Mucosa of descending colon (tissue), 3 donors: ENCODE results near the gene CIROP. TPM values are rescaled to one million over a fixed set of nuclear protein-coding genes. Genes with fewer than 3 reads are reported as not detected.

ENCODE experiments used
- ATAC-seq: fragments of 200-7000 bp; cut with Tn5 transposase; one replicate; pipeline ENCODE4 v1.9.1; 2020; ENCODE audit warnings: mild to moderate bottlenecking, moderate library complexity
- DNase-seq, 3 donors: peaks; one replicate each; pipeline ENCODE4 v3.0.0-alpha.2; 2020
- H3K36me3 ChIP-seq: fragments of 200-600 bp; one replicate; pipeline ENCODE4 v1.8.0; 2021; ENCODE audit warnings: low read depth, mild to moderate bottlenecking
- H3K4me1 ChIP-seq: fragments of 200-600 bp; one replicate; pipeline ENCODE4 v1.8.0; 2021; ENCODE audit warnings: low read depth, mild to moderate bottlenecking
- H3K4me3 ChIP-seq: fragments of 200-600 bp; one replicate; pipeline ENCODE4 v1.8.0; 2021; ENCODE audit warnings: mild to moderate bottlenecking
- H3K9me3 ChIP-seq: fragments of 200-600 bp; one replicate; pipeline ENCODE4 v1.8.0; 2021; ENCODE audit warnings: mild to moderate bottlenecking
- intact Hi-C, 2 donors: fragments of 100-400 bp; cut with DNase I in 1 of 2; cut with micrococcal nuclease in 1 of 2; formaldehyde crosslinking; loops; one replicate each; pipeline versions ENCODE4 v1.11.0 to v1.11.1; 2022; cut with DNase I, micrococcal nuclease
- total RNA-seq, 3 donors: library from RNA; stranded (reverse); fragmentation: NEBNext Ultra II Directional in 2 of 3; extraction: Animal tissue kit (Norgen Biotek cat#: 25700) in 2 of 3; gene quantifications; one replicate each; pipeline versions ENCODE4 v1.2.1 to v1.2.4, GENCODE V29; 2021 to 2023
- TF ChIP-seq, protein P1 (sequence below): fragments of 200-600 bp; IDR thresholded peaks from one replicate; pipeline ENCODE4 v1.8.0; 2022; ENCODE audit warnings: antibody characterized with exemption, mild to moderate bottlenecking
- donor health status: DM: no; HTN: no; CAD: no; lungs with moderate emphysema.
- donor health status: DM: no; HTN: no; CAD: no.
- donor health status: DM: no; HTN: yes; CAD: no.

Gene CIROP
- total RNA-seq, 3 donors from 2014 or later, result 0.13 TPM; not detected in 2

DNA sequence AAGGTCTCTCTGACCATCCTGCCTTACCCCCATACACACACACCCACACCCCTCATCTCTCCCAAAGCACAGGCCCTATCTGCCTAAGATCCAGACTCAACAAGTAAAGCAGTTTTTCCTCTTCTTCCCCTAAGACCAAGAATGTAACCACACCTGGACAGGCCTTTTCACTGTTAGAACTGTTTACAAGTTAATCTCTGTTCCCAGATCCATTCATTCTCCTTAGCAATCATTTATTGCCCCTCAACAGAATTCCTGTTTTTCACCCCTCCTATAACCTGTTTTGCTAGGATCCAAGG lies 1.9 kb upstream of the CIROP start:
- DNase-seq (no peak), ATAC-seq (no peak)
- no peaks in the 10 kb centered on the region for H3K4me1 ChIP-seq
- TF ChIP-seq, protein P1, sequence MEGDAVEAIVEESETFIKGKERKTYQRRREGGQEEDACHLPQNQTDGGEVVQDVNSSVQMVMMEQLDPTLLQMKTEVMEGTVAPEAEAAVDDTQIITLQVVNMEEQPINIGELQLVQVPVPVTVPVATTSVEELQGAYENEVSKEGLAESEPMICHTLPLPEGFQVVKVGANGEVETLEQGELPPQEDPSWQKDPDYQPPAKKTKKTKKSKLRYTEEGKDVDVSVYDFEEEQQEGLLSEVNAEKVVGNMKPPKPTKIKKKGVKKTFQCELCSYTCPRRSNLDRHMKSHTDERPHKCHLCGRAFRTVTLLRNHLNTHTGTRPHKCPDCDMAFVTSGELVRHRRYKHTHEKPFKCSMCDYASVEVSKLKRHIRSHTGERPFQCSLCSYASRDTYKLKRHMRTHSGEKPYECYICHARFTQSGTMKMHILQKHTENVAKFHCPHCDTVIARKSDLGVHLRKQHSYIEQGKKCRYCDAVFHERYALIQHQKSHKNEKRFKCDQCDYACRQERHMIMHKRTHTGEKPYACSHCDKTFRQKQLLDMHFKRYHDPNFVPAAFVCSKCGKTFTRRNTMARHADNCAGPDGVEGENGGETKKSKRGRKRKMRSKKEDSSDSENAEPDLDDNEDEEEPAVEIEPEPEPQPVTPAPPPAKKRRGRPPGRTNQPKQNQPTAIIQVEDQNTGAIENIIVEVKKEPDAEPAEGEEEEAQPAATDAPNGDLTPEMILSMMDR, result no peak
- no peak overlapping the region for H3K4me3 ChIP-seq
- intact Hi-C loops, result no loop called here
- H3K36me3 ChIP-seq, result no peaks in the 10 kb centered on the region
- no peaks in the 10 kb centered on the region for H3K9me3 ChIP-seq

- DNase-seq (no peak), ATAC-seq (no peak)
- Histone ChIP-seq H3K36me3 (no peaks in the 10 kb centered on the region), H3K4me3 (no peak overlapping the region), H3K9me3 (no peaks in the 10 kb centered on the region), H3K4me1 (no peaks in the 10 kb centered on the region)
- TF ChIP-seq, protein P1, result no peak
- intact Hi-C loops, result no loop called here
Observed at GRCh38 chr14:23105348-23105824, 597 bp upstream of the CIROP start.

DNA sequence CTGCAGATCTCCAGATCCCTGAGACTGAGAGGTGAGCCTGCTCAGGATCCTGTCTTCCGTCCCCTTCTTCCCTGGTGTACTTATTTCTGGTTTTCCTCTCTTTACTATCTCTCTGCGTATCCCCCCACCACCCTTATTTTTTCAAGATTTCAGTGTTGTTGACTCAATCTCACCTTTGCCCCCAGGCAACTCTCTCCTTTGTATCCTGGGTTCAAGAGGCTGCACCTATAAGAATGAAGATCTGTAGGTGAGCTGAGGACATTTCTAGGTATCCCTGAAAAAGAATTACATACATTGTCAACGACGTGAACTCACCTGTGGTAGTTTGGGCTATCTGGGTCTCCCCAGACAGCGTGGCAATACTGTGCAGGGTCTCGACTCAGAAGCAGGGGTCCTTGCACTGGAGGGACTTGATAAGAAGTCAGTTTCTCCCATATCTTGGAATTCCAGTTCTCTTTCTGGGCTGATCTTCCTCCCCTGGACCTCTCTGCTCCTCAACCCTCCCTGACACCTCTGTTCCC lies 659 bp downstream of the CIROP start:
- TF ChIP-seq, protein P1, result no peak
- Histone ChIP-seq H3K9me3 (no peaks in the 10 kb centered on the region), H3K4me1 (no peaks in the 10 kb centered on the region), H3K4me3 (no peak overlapping the region), H3K36me3 (no peaks in the 10 kb centered on the region)
- intact Hi-C loops, result no loop called here
- no peak for ATAC-seq
- no peak for DNase-seq

DNA sequence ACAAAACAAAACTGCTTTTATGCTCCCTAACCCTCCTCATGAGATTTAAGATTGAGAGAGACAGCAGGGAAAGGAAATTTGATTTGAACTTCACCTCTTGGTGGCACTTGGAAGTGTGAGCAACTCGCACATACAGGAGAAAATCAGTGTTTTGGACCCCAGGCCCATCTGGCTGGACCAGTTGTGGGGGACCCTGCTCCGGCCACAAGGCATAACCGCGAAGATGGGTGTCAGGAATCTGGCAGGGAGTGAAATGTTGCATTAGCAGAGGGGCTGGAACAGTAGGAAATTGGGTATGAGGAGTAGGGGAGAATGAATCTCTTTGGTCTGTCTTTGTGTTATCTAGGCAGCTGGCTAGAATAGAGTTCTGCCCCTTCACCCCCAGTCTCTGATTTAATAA lies 1.2 kb downstream of the CIROP start:
- TF ChIP-seq, protein P1, result no peak
- H3K36me3 ChIP-seq, result no peaks in the 10 kb centered on the region
- no peaks in the 10 kb centered on the region for H3K9me3 ChIP-seq
- DNase-seq (no peak), ATAC-seq (no peak)
- H3K4me1 ChIP-seq, result no peaks in the 10 kb centered on the region
- intact Hi-C loops, result no loop called here
- no peak overlapping the region for H3K4me3 ChIP-seq

DNA sequence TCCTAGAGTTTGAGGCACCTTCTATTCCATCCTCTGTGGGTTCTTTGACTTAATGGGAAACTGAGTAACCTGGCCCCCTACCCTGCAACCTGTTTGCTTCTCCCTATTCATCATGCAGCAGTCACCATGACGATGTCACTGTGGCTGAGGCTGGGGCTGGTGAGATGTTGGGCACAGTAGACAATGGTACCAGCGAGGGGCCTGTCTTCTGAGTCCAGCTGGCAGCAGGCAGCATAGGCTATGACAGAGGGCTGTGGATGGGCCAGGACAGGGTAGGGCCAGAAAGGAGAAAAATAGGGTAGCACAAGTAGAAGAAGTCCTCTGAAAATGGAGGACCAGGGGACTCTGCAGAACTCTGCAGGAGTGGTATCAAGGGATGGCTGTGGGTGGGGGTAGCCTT lies 2.0 kb downstream of the CIROP start:
- TF ChIP-seq, protein P1, result no peak
- no peaks in the 10 kb centered on the region for H3K9me3 ChIP-seq
- H3K36me3 ChIP-seq, result no peaks in the 10 kb centered on the region
- H3K4me3 ChIP-seq, result no peak overlapping the region
- DNase-seq, result no peak
- ATAC-seq, result no peak
- intact Hi-C loops, result no loop called here
- no peaks in the 10 kb centered on the region for H3K4me1 ChIP-seq

DNA sequence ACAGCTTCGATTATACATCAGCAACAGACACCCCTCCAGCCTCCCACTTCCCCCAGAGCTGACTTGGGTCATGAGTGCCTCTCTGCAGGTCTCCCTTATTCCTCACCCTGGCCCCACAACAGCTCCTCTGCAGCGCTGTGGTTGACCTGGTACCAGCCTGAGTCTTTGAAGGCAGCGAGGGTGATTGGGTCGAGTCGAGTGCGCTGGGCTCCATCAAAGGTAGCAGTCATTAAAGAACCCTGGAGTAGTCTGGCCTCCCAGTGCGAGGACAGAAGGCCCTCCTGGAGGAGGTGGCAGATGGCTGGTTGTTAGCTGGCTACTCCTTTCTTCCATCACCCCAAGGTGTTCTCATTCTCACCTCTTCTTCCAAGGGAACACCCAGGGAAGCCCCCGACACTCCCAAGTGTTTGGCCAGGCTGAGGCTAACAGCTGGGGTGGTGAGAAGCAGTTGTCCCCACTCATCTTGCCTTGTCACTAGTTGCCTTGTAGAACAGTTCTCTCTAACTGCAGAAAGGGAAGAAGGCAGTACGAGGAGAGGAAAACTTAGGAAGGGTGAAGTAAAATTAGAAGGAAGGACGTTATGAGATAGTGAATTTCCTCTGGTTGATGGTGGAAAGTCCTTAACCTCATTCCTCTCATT lies 2.7 kb downstream of the CIROP start:
- intact Hi-C loops, result no loop called here
- Histone ChIP-seq H3K4me3 (no peak overlapping the region), H3K9me3 (no peaks in the 10 kb centered on the region), H3K36me3 (no peaks in the 10 kb centered on the region), H3K4me1 (peaks cover 6% of the 10 kb centered on the region)
- ATAC-seq (no peak), DNase-seq (no peak)
- TF ChIP-seq, protein P1, result no peak
